HG03025 (cell line): ENCODE results near the gene ANKRD7.

Source experiments
- ATAC-seq: cut with Tn5 transposase; IDR thresholded peaks from one replicate; pipeline ENCODE4 v1.9.1; 2021; ENCODE audit warnings: mild to moderate bottlenecking, moderate library complexity; ENCODE audit not compliant: unreplicated experiment, low FRiP score

The ANKRD7 gene, protein sequence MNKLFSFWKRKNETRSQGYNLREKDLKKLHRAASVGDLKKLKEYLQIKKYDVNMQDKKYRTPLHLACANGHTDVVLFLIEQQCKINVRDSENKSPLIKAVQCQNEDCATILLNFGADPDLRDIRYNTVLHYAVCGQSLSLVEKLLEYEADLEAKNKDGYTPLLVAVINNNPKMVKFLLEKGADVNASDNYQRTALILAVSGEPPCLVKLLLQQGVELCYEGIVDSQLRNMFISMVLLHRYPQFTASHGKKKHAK

DNA sequence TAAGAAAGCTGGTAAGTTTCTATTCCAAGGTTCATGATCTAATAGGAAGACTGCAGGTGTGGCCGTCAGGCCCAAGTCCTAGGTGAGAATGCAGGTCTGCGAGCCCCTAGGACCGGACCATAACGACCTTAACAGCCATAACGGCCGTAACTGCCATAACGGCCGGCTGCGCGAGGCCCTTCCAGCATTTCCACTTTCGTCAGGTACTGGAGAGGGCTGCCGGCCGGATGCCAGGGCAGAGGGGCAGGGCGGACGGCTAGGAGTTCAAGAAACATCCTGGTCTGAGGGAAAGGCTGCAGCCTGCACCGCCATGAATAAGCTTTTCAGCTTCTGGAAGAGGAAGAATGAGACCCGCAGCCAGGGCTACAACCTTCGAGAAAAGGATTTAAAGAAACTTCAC is at the start of gene ANKRD7:
ANKRD7 (plus strand) TSS at position 184 of the 400 bp plus-strand sequence; CDS start at position 311, 127 bp downstream.
- ATAC-seq: no peak

DNA sequence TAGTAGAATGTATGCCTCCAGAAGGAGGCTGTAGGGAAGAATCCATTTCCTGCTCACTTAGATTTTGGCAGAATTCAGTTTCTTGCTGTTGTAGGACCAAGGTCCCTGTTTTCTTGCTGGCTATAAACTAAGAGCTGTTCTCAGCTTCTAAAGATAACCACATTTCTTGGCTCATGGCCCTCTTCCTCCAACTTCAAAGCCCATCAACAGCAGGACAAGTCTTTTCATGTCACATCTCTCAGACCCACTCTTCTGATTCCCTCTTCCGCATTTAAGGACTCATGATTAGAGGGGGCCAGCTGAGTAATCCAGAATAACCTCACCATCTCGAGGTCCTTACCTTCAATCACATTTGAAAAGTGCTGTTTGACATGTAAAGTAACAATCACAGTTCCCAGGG is 48.8 kb upstream of the ANKRD7 start:
- ATAC-seq: no peak

DNA sequence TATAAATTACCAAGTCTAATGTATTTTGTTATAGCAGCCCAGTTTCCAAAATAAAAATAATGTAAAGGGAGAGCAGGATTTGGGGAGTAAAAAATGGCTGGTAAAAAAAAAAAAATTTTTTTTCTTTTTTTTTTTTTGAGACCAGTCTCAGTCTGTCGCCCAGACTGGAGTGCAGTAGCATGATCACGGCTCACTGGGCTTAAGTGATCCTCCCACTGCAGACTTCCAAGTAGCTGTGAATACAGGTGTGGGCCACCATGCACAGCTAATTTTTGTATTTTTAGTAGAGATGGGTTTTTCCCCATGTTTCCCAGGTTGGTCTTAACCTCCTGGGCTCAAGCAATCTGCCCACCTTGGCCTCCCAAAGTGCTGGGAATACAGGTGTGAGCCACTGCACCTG is 45.3 kb upstream of the ANKRD7 start:
- no peak for ATAC-seq

DNA sequence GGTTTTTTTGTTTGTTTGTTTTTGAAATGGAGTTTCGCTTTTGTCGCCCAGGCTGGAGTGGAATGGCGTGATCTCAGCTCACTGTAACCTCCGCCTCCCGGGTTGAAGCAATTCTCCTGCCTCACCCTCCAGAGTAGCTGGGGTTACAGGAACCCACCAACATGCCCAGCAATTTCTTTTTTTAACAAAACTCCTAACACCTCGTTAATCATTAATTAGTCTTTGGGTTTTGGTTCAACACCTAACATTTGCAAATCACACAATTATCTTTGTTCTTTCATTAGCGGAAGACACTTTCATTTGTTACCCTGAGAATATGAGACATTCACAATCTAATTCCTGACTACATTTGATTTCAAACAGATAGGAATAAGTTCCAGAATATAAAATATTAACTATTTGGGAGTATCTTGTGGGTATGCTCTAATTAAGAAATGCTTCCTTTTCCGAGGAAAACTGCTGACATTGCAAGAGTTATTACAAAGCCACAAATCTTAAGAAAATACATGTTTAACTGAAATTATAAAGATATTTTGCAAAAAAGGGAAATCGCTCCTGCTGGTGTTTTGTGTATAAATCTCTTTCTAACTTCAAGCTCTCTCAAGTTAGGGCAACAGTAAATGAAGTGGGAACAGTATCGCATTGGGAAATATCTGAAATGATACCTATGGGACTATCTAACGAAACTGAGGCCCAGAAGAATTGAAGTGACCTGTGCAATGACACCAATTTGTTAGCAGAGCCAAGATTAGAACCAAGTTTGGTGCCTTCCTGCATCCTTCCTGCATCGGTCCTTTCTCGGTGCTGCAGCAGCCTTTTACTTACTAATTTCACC is 41.7 kb upstream of the ANKRD7 start:
- no peak for ATAC-seq

DNA sequence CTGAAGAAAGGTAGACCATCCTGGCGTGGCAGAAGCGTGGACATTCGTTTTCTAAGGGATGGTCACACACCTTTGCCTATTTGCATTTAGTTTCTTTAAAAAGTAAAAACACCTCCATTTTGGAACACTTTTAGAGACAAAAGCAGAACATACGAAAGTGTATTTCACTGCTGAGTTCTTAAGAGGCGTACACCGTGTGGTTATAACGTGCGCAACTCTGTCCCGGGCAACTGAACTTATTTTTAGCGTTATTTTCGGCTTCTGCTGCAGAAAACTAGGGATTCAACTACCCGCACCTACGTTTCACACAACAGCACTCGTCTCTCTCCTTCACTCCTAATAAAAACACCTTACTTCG is 41.1 kb upstream of the ANKRD7 start:
- peak; percentile 5 for ATAC-seq

DNA sequence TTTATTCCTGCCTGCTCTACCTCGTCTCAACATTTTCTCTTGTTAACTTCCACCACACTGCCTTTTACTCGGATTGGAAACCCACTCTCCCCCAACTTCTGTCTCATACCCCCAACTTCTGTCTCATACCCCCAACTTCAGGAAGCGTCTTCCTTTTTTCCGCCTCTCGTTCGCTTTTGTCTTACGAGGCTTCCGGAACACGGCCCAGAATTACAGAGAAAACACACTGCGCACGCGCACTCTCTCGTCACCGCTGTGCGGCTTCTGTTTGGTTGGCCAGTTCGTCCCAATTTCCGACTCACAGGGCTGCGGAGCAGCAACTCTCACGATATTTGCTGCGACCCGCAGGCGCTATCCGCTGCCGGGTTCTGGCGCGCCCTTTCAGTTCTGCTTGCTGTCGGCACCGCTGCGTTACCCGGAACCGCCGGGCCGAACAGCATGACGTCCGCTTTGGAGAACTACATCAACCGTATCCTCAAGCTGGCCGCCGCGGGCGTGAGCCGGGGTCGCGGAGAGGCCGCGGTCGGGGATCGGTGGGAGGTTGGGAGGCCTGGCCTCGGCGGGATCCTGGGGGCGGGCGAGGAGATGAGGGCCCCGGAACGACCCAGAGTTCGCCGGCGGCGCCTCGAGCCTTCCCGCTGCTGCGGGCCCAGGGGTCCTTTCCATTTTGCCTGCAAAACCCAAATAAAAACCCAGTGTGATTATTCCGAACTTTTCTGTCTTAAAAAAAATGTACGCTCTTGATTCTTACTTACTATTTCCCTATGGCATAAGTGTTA is 40.5 kb upstream of the ANKRD7 start, which contains the start of gene LSM8:
LSM8 (plus strand) TSS at position 379 of the 779 bp plus-strand sequence; CDS start at position 439, 60 bp downstream.
- ATAC-seq: peak; percentile 99

DNA sequence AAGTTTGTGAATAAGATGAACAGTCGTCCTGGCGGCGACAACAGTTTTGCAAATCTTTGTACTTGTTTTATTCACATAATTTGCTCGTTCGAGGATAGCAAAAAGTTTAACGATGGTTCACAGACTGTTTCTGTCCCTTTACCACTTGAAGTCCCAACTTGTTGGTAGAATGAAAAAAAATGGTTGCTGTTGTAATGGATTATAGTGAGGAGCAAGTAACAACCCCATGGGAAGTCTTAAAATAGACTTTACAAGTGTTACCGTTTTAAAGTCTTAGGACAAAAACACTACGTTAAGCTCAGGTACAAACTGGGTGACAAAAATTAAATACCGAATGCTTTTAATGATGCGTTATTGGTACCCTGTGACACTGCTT is 40.0 kb upstream of the ANKRD7 start:
- ATAC-seq: no peak

DNA sequence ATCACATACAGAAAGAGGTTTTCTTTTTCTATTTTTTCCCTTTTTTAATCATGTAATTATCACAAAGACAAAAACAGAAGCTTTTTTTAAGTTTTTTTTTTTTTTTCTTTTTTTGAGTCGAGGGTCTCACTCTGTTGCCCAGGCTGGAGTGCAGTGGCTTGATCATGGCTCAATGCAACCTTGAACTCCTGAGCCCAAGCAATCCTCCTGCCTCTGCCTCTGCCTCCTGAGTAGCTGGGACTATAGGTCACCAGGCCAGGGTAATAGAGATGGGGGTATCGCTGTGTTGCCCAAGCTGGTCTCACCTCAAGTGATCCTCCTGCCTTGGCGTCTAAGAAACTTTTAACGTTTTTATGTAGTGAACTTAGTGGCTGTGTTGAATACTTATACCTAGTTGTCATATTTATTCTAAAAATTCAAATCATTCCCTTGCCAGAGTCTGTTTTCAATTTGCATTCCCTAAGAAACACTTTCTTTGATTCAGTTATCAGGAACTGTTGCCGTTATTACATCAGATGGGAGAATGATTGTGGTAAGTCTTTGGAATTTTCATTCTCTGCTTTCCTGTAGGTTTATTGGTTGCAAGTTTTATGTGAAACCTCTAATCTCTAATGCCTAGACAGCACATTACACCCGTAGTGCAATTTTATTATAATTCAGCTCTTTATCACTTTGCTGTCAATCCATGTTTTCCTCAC is 39.2 kb upstream of the ANKRD7 start:
- ATAC-seq: no peak

DNA sequence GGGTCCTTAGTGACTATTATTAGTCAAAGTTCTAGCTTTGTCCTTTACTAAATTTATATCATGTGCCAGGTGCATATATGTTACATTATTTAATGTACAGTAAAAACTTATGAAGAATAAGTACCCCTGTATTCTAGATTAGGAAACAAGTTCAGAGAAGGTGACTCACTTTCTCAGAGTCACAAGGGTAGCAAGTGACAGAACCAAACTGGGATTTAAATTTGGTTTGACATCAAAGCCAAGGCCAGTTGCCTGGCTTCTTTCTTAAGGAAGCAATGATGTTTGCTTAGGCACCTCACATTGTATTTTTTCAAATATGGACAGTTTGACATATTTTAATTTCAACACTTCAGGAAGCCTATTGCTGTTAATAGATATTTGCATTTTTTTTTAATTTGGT is 38.0 kb upstream of the ANKRD7 start:
- no peak for ATAC-seq

DNA sequence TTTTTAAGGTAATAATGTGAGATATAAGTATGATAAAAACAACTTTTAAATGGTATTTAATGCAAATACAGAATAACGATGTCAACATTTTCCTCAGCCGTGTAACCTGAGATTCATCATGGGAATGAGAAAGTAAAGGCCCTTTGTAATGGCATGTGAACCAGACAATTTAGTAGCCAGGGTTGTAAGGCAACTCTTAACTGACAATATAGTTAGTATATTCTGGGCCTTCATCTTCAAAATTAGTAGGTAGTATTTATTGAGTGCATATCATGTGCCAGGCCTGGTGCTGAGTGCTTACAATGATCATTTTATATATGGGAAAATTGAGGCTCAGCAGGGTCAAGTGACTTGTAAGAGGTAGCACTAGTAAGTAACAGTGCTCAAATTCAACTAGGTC is 29.9 kb upstream of the ANKRD7 start:
- no peak for ATAC-seq

DNA sequence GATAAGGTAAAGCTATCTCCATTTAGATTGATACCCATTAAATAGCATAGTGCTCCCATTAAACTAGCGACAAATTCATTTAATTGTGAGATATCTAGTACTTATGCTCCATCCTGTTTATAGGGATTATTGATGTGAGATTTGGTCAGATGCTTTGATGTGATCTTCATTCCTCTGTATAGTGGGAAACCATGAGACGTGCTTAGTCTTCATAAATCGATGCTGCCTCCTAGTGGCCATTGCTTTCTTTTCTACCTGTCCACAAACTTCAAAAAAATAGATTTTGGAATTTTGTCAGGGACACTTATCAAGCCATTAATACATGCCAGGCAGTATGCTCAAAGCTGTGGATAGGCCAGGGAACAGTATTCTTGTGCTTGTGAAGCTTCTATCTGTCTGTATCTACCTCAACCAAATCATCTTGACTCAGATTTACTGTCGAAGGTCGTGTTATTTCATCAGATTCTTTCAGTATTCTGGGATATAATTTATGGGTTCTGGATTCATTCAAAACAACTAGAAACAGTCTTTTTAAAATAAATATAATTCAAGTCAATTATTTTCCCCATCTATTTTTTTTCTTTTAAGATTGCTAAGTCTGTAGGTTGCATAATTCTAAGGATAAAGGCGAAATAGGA is 28.5 kb upstream of the ANKRD7 start:
- ATAC-seq: peak; percentile 73

DNA sequence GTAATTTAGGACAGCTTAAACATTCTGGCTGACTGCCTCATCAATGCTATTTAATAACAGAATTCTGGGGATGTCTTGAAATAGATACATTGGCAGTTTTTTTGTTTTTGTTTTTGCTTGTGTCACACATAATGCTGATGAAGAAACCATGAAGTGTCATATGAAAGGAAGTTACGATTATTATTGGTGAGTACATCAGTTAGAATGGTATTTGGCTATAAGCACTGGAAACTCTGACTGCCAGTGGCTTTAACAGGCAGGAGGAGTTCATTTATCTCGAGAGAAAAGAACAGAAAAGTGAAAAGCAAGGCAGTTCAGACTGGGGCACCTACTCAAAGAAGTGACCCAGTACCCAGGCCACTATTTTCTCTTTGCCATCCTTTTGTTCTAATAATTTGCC is 22.4 kb upstream of the ANKRD7 start:
- ATAC-seq: no peak

DNA sequence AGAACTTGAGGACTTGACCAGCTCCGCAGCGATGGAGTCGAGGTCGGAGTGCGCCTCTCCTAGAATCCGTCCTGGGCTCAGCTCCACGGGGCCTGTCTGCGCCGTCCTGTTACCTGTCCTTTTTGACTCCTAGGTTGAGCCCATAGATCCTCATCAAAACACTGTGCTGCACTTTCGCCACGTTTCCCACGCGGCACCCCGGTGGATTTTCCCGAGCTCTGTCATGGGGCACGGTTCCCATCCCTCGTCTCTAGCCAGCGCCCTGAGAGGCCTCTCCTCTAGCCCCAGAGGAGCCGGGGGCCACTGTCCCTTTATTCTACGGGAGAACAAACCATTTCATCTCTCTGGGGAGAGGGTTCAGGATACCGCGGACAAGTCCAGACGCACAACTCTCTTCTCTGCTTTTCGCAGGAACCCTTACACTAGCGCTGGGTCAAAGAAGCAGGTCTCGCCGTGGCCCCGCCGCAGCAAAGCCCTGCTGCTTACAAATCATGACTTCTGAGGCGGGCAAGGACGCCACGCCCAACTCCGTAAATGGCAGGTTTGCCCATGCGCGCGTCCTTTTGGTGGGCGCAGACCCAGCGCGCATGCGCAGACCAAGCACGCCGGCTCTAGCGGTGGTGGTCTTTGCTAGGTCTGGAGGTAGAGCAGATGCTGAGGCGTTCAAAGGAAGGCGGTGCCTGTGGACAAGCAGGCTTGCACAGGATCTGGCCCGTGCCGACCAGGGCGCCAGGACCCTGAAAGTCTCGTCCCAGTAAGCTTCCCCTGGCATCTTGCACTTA is 10.3 kb upstream of the ANKRD7 start:
- ATAC-seq: peak; percentile 93

DNA sequence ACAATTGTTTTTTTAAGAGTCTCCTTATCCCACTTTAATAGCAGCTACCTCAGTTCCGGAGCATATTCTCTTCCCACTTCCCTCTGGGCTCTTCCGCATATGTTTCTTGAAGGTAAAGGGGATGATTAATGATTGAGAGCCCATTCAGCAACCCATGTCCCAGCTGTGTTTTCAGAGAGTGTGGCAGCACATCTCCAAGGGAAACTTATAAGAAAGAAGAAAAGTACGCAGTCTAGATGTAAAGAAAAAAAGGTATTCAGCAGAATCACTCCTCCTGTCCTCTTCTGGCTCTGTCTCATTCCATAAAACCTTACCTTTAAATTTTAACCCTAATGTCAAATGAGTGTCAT is 9.7 kb upstream of the ANKRD7 start:
- ATAC-seq: peak; percentile 3

DNA sequence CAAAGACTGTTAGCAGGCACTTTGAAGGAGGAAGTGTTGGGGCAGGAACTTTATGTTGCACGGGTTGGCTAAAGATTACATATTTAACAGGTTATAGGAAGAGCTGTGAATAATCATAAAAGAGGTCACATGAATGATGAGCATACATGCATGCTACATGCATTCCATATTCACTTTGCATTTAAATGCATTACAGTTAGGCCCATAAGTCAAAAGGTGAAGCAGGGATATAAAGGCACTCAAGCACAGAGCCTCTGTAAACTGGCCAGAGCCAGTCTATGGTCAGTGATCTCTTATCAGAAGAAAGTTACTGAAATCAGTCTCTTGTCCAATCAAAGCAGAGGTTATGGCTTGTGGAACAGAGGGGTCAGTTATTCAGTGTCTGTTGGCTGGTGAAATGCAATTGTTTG is 7.3 kb upstream of the ANKRD7 start:
- ATAC-seq: no peak

DNA sequence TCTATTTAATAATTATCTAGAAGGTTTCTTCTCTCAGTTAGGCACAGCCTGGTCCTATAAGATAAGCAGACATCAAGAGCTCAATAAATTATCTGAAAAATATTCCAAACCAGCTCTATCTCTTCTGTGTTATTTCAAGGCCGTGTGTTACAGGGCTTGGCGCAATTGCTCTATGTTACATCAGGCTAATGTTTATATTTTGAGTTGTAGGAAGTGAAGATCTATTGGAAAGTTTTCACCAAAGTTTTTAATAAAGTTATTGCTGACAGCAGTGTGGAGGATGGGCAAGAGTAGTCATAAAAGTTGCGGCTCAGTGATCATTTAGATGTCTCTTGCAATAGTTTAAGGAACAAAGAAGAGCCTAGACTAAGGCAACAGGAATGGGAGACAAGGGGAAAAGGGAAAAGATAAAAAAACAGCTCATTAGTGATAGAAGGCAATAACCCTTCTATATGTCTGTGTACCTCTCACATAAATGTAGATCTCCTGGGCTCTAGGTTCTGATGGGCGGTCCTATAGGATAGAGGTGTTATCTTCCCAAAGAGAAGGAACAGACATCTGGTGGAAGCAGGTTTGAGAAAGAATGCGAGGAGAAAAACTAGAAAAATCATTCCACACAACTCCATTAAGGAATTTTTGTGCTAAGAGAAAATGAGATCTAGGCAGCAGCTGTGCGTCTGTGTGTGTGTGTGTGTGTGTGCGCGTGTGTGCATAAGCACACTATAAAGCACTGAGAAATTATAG is 5.9 kb upstream of the ANKRD7 start:
- ATAC-seq: no peak

DNA sequence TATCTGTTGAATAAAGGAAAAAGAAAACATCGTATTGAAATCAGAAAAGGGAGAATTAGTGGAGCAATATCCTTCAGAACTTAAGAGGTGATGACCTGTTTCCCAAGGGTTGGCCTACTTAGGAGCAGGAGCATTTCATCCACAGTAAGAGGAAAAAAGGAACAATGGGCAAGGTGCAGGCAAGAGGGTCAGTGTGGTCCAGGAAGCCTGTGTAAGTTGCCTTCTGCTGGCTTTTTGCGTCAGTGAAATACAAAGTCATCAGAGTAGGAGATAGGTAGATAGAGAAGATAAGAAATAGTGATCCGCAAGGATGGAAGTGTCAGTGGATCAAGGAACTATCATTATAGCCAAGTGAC is 5.4 kb upstream of the ANKRD7 start:
- no peak for ATAC-seq

DNA sequence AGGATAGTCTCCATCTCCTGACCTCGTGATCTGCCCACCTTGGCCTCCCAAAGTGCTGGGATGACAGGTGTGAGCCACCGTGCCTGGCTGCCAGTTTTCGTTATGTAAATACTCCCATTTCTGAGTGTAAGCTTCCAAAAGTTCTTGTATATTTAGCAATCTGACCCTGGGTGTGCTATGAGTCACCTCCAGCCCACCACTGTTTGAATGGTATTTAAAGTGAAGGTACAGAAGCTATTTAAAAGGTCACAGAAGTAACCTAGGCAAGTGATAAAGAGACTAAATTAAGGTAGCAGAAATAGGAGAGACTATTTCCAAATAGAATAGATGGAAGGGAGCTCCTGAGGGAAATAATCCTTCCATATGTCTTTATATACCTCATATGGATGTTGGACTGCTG is 3.9 kb upstream of the ANKRD7 start:
- ATAC-seq: no peak

DNA sequence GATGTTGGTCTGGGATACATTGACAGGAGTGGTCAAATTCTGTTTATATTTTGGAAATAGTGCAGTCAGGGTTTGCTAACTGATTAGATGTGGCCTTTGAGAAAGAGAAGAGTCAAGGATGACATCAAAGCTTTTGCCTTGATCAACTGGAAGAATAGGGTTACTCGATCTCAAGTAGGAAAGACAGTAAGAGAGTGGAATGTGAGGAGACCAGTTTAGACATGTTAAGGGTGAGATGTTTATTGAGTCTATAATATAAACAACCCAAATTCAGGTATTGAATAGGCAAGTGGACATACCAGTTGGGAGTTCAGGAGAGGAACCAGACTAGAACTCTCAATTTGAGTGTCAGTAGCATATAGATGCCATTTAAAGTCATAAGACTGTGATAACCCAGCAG is 1.9 kb upstream of the ANKRD7 start:
- ATAC-seq: no peak
